ENCODE measurements around the gene KCNC4. TPM values are rescaled to one million over a fixed set of nuclear protein-coding genes. Genes with fewer than 3 reads are reported as not detected.

Gene KCNC4
- polyA plus RNA-seq, 6 donors from 2014 or later = 1.1 to 2.4 (median 1.3) TPM

DNA sequence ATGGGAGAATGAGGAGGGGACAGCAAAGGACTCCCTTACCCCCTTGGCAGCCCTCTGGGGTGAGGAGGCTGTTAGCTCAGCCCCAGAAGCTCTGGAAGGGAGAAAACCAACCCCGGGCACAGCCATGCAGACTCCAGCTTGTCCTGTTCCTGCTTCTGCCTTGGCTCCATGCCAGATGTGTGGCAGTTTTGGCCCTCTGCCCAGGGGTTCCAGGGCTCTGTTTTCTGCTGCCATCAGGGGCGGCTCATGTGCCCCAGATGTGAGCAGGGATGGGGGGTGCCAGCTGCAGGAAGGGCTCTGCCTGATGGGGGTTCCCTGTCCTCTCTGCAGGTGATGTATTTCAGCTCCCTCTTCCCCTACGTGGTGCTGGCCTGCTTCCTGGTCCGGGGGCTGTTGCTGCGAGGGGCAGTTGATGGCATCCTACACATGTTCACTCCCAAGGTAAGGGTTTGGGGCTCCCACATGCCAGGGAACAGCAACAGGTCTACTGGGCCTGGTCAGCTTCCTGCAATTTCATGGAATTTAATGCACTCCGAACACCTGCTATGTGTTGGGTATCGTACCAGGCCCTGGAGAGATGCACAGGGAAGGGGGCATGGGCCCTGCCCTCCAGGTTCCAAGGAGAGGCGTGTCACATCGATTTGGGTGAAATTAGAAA, 33.7 kb upstream of the KCNC4 start:
- no peaks in the 10 kb centered on the region for H3K4me1 Mint-ChIP-seq
- DNase-seq (no peak), ATAC-seq (ENCODE audit: low read depth in 2 of 2) (no peak)
- no peaks in the 10 kb centered on the region for H3K36me3 Mint-ChIP-seq
- peaks cover 0 to 7% (median 4%) of the 10 kb centered on the region in 7 donors for H3K9me3 Mint-ChIP-seq
- H3K27ac Mint-ChIP-seq = peak overlapping the region in 1 of 6 donors; percentile 23
- no peak overlapping the region for H3K4me3 Mint-ChIP-seq
- peaks cover 12 to 43% (median 35%) of the 10 kb centered on the region in 3 donors for H3K27me3 Mint-ChIP-seq

DNA sequence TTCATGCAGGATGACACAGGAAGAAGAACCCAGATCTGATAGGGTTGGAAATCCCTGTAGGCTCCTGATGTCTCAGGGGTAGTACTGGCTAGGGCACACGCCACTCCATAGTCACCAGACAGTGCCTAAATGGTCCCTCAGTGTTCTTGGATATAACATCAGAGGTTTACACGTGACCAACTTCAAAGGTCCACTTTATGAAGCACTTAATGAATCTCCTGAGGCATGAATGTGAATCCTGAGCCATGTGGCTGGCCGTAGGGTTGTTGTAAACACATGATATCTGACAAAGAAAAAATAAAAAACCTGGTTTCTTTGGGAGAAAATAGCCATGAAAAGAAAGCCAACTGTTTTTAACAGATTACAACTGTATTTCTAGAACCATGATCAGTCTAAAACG, 32.3 kb upstream of the KCNC4 start:
- Mint-ChIP-seq H3K4me3 (no peak overlapping the region), H3K27me3 (peaks cover 12 to 32% (median 25%) of the 10 kb centered on the region in 3 donors), H3K4me1 (no peaks in the 10 kb centered on the region), H3K36me3 (no peaks in the 10 kb centered on the region), H3K9me3 (peaks cover 0 to 7% (median 4%) of the 10 kb centered on the region in 7 donors), H3K27ac (no peak overlapping the region)
- DNase-seq = no peak
- ATAC-seq (ENCODE audit: low read depth in 2 of 2) = no peak

DNA sequence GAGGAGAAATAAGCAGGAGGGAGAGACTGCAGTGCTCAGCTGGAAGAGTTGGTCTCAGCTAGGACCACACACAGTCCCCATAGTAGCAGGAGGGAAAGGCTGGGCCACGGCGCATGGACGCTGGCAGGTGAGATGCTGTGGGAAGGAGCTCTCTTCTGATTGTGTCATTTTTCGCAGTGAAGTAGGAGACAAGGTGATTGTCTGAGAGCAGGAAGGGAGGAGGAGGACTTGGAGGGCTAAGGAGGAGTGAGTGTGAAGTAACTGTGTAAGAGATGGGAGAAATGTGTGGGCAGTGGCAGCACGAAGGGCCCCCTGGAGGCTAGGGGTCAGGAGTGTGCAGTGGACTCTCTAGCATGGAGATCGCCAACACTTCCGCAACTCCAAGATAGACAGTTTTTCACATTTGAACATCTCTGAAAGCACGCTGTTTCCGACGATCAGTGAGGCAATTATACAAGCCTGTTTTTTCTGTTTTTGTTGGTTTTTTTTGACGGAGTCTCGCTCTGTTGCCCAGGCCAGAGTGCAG, 26.4 kb upstream of the KCNC4 start:
- H3K9me3 Mint-ChIP-seq = peaks cover 0 to 4% (median 1%) of the 10 kb centered on the region in 7 donors
- no peaks in the 10 kb centered on the region for H3K4me1 Mint-ChIP-seq
- no peaks in the 10 kb centered on the region for H3K36me3 Mint-ChIP-seq

DNA sequence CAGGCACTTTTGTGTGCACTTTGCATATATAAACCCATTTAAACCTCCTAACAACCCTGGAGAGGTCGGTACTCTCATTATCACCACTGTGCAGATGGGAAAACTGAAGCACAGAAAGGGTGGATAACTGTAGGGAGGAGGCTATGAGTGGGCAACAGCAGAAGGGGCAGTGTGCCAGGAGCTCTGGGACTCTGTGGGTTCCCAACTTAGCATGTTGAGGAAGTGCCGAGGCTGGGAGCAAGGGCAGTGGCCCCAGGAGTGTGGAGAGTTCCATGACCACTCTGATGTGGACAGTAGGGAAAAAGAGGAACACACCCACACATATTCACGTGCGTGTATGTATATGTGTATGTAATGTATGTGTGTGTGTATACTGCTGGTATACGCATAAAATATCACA, 25.7 kb upstream of the KCNC4 start:
- no peak for DNase-seq
- H3K27ac Mint-ChIP-seq = peak overlapping the region in 1 of 6 donors; percentile 26

More for the DNA sequence above, 26.4 kb upstream of the KCNC4 start:
- ATAC-seq (ENCODE audit: low read depth in 2 of 2) (no peak), DNase-seq (no peak)
- Mint-ChIP-seq H3K27ac (no peak overlapping the region), H3K4me3 (no peak overlapping the region), H3K27me3 (peaks cover 0 to 27% (median 13%) of the 10 kb centered on the region in 3 donors)

DNA sequence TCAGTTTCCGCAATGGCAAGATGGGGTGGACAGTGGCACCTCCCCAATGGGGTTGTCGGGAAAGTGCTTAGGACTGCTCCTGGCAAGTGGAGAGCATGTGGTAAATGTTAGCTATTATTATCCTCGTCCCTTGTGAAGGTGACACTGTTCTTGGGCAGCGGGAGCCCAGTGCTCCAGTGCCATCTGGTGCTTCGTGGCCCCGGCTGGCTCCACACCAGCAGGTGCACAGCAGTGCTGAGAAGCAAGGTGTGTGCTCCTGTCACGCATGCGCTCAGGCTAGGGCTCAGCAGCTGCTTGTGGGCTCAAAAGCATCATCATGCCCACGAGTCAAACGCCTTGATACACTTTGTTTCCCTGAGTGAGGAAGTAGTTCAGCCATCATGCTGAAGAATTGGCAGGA, 24.9 kb upstream of the KCNC4 start:
- Mint-ChIP-seq H3K36me3 (no peaks in the 10 kb centered on the region), H3K4me3 (no peak overlapping the region), H3K27ac (no peak overlapping the region), H3K27me3 (peaks cover 6 to 40% (median 26%) of the 10 kb centered on the region in 3 donors), H3K4me1 (no peaks in the 10 kb centered on the region), H3K9me3 (no peaks in the 10 kb centered on the region)
- ATAC-seq (ENCODE audit: low read depth in 2 of 2) (no peak), DNase-seq (no peak)

More for the DNA sequence above, 25.7 kb upstream of the KCNC4 start:
- no peak for ATAC-seq (ENCODE audit: low read depth in 2 of 2)
- Mint-ChIP-seq H3K36me3 (no peaks in the 10 kb centered on the region), H3K9me3 (no peaks in the 10 kb centered on the region), H3K4me1 (no peaks in the 10 kb centered on the region), H3K27me3 (peaks cover 2 to 35% (median 20%) of the 10 kb centered on the region in 3 donors), H3K4me3 (no peak overlapping the region)

DNA sequence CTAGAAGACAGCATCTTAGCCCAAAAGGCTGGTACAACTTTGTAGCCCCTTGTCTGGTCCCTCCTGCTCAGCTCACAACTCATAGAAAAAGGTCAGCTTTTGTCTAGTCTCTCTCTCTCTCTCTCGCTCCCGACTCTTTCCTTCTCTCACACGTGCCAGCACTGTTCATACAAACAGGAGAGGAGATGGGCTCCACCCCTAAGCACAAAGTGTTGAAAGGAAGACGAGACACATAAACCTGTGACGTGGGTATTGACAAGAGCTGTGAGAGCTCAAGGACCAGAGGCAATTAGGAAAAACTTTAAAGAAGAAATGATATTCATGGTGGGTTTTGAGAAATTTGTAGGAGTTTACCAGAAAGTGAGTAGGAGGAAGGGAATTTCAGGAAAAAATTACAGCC, 23.6 kb upstream of the KCNC4 start:
- H3K27me3 Mint-ChIP-seq = peaks cover 10 to 45% (median 33%) of the 10 kb centered on the region in 3 donors
- no peak overlapping the region for H3K27ac Mint-ChIP-seq
- no peaks in the 10 kb centered on the region for H3K36me3 Mint-ChIP-seq
- no peak for DNase-seq
- no peaks in the 10 kb centered on the region for H3K9me3 Mint-ChIP-seq
- H3K4me1 Mint-ChIP-seq = no peaks in the 10 kb centered on the region
- no peak for ATAC-seq (ENCODE audit: low read depth in 2 of 2)
- no peak overlapping the region for H3K4me3 Mint-ChIP-seq

DNA sequence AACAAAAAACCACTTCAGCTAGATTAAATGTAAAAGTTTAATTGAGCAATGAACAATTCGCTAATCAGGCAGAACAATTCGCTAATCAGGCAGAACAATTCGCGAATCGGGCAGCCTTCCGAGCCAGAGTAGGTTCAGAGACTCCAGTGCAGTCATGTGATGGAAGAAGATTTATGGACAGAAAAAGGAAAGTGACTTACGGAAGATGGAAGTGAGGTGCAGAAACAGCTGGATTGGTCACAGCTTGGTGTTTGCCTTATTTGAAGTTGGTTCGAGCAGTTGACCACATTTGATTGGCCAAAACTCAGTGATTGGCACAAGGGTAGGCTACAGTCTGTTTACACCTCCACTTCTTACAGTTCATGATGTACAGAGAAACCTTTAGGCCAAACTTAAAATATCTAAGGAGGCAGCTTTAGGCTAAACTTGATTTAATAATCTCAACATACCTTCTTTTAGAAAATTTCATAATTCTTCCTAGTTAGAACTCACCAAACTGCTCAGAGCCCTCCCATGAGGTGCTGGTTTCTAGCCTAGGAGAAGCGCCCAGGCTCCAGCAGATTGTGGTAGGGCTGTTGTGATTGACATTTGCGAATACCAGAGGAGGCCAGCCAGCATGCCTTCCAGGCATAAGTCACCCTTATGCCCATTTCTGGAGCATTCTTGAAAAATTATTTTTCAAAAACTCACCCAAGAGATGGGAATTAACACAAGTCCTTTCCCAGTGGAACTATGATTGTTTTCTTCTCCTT, 22.8 kb upstream of the KCNC4 start:
- no peak for ATAC-seq (ENCODE audit: low read depth in 2 of 2)
- H3K9me3 Mint-ChIP-seq = no peaks in the 10 kb centered on the region
- no peak for DNase-seq
- no peaks in the 10 kb centered on the region for H3K36me3 Mint-ChIP-seq
- no peaks in the 10 kb centered on the region for H3K4me1 Mint-ChIP-seq
- no peak overlapping the region for H3K27ac Mint-ChIP-seq
- no peak overlapping the region for H3K4me3 Mint-ChIP-seq
- peaks cover 10 to 48% (median 34%) of the 10 kb centered on the region in 3 donors for H3K27me3 Mint-ChIP-seq

DNA sequence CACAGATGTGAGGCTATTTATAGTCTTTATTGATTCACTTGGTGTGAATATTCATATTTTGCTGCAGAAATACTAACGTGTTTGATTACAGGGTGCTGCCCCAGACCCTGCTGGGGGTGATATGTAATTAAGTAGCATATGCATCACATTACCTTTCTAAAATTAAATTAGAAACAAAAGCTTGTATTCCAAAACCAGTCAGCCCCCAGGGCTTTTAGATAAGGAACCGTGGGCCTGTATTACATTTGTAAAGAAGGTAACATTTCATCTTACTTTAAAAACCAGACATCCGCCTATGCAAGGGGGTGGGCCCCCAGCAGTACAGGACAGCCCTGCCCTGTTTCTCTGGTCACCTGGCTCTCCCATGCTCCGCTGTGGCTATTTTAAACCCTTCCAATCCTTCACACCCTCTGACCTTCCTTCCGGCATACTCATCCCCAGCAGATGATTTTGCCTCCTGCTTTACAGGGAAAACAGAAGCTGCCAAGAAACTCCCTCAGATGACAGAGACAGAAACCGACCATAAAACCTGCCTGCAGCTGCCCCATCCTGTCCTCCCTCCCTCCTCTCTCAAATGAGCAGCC, 22.0 kb upstream of the KCNC4 start:
- H3K4me3 Mint-ChIP-seq = no peak overlapping the region
- no peak for ATAC-seq (ENCODE audit: low read depth in 2 of 2)
- H3K27ac Mint-ChIP-seq = no peak overlapping the region
- H3K4me1 Mint-ChIP-seq = no peaks in the 10 kb centered on the region
- no peaks in the 10 kb centered on the region for H3K36me3 Mint-ChIP-seq
- no peaks in the 10 kb centered on the region for H3K9me3 Mint-ChIP-seq
- no peak for DNase-seq
- peaks cover 10 to 52% (median 34%) of the 10 kb centered on the region in 3 donors for H3K27me3 Mint-ChIP-seq

DNA sequence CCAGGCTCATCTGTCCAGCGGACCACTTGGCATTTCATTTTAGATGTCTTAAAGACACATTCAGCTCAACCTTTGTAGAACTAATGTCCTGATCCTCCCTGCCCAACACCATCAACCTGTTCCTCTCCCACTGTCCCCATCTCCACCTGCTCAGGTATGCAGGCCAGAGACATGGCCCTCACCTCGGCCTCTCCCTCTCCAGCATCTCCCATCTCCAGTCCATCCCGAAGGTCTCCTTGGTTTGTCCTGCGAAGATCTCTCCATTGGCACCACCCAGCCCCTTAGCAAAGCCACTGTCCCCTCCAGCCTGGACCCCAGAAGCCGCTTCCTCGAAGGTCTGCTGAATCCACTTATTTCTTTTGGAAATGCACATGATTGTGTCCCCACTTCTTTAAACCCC, 20.9 kb upstream of the KCNC4 start:
- Mint-ChIP-seq H3K4me1 (no peaks in the 10 kb centered on the region), H3K27ac (no peak overlapping the region), H3K9me3 (no peaks in the 10 kb centered on the region), H3K27me3 (peaks cover 10 to 52% (median 34%) of the 10 kb centered on the region in 3 donors), H3K36me3 (no peaks in the 10 kb centered on the region), H3K4me3 (peak overlapping the region in 1 of 8 donors; percentile 1)
- DNase-seq = no peak
- no peak for ATAC-seq (ENCODE audit: low read depth in 2 of 2)

DNA sequence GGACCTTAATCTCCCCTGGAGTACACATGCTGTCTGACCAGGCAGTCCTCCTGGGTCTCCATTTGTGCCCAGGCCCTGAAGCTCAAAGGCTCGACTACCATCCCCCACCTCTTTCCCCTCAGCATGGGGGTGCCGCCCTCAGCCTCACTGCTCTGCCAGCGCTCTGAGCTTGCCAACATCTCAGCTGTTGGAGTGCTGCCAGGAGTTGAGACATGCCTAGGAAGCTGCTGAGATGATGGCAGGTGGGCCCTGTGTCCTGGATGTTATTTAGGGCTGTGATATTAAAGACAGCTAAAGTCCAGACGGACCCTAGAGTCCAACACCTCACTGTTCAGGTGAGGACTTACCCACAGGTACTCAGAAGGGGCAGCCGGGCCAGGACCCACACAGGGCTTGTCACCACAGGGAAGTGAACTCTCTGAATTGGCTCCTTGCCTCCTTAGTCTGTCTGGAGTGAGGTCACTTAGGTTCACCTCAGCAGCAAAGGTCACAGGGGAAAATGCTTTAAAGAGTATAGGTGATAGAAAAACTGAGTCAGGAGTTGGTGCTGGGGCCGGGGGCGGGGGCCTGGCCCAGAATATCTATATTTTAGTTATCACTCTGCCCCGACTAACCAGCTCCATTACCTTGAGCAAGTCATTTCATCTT, 19.7 kb upstream of the KCNC4 start:
- peaks cover 10 to 40% (median 26%) of the 10 kb centered on the region in 3 donors for H3K27me3 Mint-ChIP-seq
- no peak overlapping the region for H3K27ac Mint-ChIP-seq
- no peaks in the 10 kb centered on the region for H3K9me3 Mint-ChIP-seq
- no peak overlapping the region for H3K4me3 Mint-ChIP-seq
- DNase-seq = no peak
- no peaks in the 10 kb centered on the region for H3K4me1 Mint-ChIP-seq
- ATAC-seq (ENCODE audit: low read depth in 2 of 2) = no peak
- H3K36me3 Mint-ChIP-seq = no peaks in the 10 kb centered on the region

DNA sequence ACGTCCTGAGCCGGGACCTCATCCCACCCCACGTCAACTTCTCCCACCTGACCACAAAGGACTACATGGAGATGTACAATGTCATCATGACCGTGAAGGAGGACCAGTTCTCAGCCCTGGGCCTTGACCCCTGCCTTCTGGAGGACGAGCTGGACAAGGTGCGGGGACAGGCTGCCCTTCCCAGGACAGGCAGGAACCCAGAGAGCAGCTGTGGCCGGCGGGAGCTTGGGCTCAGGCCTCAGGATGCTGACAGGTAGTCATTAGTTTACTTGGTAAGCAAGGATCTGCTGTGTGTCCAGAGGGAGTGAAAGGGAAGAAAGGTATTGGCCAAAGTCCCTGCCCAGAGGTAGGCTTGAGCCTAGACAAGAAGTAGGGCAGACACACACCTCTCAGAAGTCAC, 17.6 kb upstream of the KCNC4 start:
- DNase-seq (no peak), ATAC-seq (ENCODE audit: low read depth in 2 of 2) (no peak)
- peaks cover 0 to 4% (median 0%) of the 10 kb centered on the region in 3 donors for H3K4me1 Mint-ChIP-seq
- H3K4me3 Mint-ChIP-seq = no peak overlapping the region
- H3K36me3 Mint-ChIP-seq = no peaks in the 10 kb centered on the region
- no peaks in the 10 kb centered on the region for H3K9me3 Mint-ChIP-seq
- H3K27me3 Mint-ChIP-seq = peaks cover 10 to 30% (median 26%) of the 10 kb centered on the region in 3 donors
- no peak overlapping the region for H3K27ac Mint-ChIP-seq

DNA sequence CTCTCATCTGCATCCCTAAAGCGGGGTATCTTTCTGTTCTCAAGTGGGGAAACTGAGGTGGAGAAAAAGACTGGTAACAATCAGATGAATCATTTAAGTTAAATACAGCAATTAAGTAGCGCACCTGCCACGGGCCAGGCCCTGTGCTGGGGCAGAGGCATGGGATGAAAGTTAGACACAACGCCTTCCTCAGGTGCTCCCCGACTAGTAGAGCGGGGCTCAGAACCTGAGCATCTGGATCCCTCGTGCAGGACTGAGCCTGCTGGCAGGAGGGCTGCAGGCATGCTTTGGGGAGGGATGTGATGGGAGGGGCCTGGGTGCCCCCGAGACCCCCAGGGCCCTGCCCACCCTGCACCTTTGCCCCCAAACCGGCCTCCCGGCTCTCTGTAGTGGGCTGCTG, 14.9 kb upstream of the KCNC4 start:
- Mint-ChIP-seq H3K9me3 (no peaks in the 10 kb centered on the region), H3K4me1 (peaks cover 0 to 4% (median 0%) of the 10 kb centered on the region in 3 donors), H3K27ac (peak overlapping the region in 2 of 6 donors; percentile 23 to 43), H3K4me3 (no peak overlapping the region), H3K27me3 (peaks cover 4 to 12% (median 8%) of the 10 kb centered on the region in 3 donors), H3K36me3 (no peaks in the 10 kb centered on the region)
- ATAC-seq (ENCODE audit: low read depth in 2 of 2) (no peak), DNase-seq (no peak)

All from naive B cell (primary cell).